H1 (cell line): ENCODE results near the gene PRDX2. TPM values are rescaled to one million over a fixed set of nuclear protein-coding genes. Genes with fewer than 3 reads are reported as not detected.

Source experiments
- CTCF ChIA-PET: fragments of 300-600 bp; sonication (Branson Sonifier 250); formaldehyde crosslinking; loops from one replicate; lab custom pipeline; 2021; ENCODE audit not compliant: partially characterized antibody; lab: Charles Lee
- POLR2A ChIA-PET: fragments of 300-600 bp; sonication (Branson Sonifier 250); formaldehyde crosslinking; loops from one replicate; lab custom pipeline; 2021; ENCODE audit warnings: inconsistent platforms; ENCODE audit not compliant: partially characterized antibody; lab: Charles Lee
- DNase-seq, 2 experiments: peaks; one replicate each; pipeline versions ENCODE4 v3.0.0 to v3.0.0-alpha.2; 2010 to 2022; ENCODE audit warnings: low spot score in 2 of 2, low read depth in 1 of 2, mixed read lengths in 1 of 2
- FAIRE-seq: peaks from 2 replicates; lab custom pipeline; 2011; peaks lifted over from hg19 to GRCh38; lab: Jason Lieb, UNC
- H2AFZ ChIP-seq: 2 replicates; pipeline ENCODE4 v1.8.1; 2012; ENCODE audit warnings: low read length, inconsistent platforms
- H2AK5ac ChIP-seq: 2 replicates; pipeline ENCODE4 v1.6.1; 2013; ENCODE audit warnings: low read depth, low read length
- H2BK120ac ChIP-seq: replicated peaks from 2 replicates; pipeline ENCODE3; 2013; ENCODE audit warnings: low read depth, low read length, inconsistent platforms
- H2BK12ac ChIP-seq: 2 replicates; pipeline ENCODE4 v1.6.1; 2013; ENCODE audit warnings: low read depth, low read length
- H2BK15ac ChIP-seq: 2 replicates; pipeline ENCODE4 v1.6.1; 2013; ENCODE audit warnings: low read length
- H2BK20ac ChIP-seq: 2 replicates; pipeline ENCODE4 v1.6.1; 2013; ENCODE audit warnings: low read length
- H2BK5ac ChIP-seq: 2 replicates; pipeline ENCODE4 v1.6.1; 2013; ENCODE audit warnings: low read depth, low read length
- H3K14ac ChIP-seq: 2 replicates; pipeline ENCODE4 v1.6.1; 2013; ENCODE audit warnings: inconsistent platforms; ENCODE audit not compliant: insufficient read length
- H3K18ac ChIP-seq: 2 replicates; pipeline ENCODE4 v1.6.1; 2013; ENCODE audit warnings: low read length; ENCODE audit errors: extremely low read depth
- H3K23ac ChIP-seq: 2 replicates; pipeline ENCODE4 v1.6.1; 2013; ENCODE audit warnings: inconsistent platforms; ENCODE audit not compliant: insufficient read length
- H3K23me2 ChIP-seq: 2 replicates; pipeline ENCODE4 v1.6.1; 2013; ENCODE audit warnings: low read depth, low read length
- H3K27ac ChIP-seq: 2 replicates; pipeline ENCODE4 v1.6.1; 2011; ENCODE audit warnings: low read depth, low read length, inconsistent platforms
- H3K27me3 ChIP-seq, 4 experiments: replicated peaks in 1 of 4; 1 replicate in 1 of 4; 2 replicates in 3 of 4; pipeline versions ENCODE4 v1.6.1 to v1.8.1; 2011 to 2013; ENCODE audit warnings: low read length in 3 of 4, mild to moderate bottlenecking in 3 of 4, inconsistent platforms in 2 of 4, mixed read lengths in 2 of 4, moderate library complexity in 1 of 4; ENCODE audit not compliant: control insufficient read depth in 3 of 4, insufficient read depth in 3 of 4; ENCODE audit errors: extremely low read depth in 1 of 4
- H3K36me3 ChIP-seq, 4 experiments: 2 replicates each; pipeline versions ENCODE4 v1.6.1 to v1.8.1; 2011 to 2013; ENCODE audit warnings: mild to moderate bottlenecking in 4 of 4, low read length in 3 of 4, moderate library complexity in 2 of 4, control low read depth in 1 of 4, inconsistent platforms in 1 of 4; ENCODE audit not compliant: insufficient read depth in 4 of 4, control insufficient read depth in 2 of 4
- H3K4ac ChIP-seq: replicated peaks from 2 replicates; pipeline ENCODE3; 2013; ENCODE audit warnings: low read length, low read depth, mixed read lengths, inconsistent platforms; ENCODE audit not compliant: insufficient read length
- H3K4me1 ChIP-seq, 4 experiments: replicated peaks in 1 of 4; 1 replicate in 1 of 4; 2 replicates in 3 of 4; pipeline versions ENCODE4 v1.6.1 to v1.8.1; 2011 to 2013; ENCODE audit warnings: low read length in 3 of 4, inconsistent platforms in 2 of 4, mixed read lengths in 1 of 4; ENCODE audit not compliant: insufficient read depth in 4 of 4, control insufficient read depth in 3 of 4
- H3K4me2 ChIP-seq, 2 experiments: 2 replicates each; pipeline versions ENCODE4 v1.6.1 to v1.8.1; 2011 to 2013; ENCODE audit warnings: low read depth in 2 of 2, low read length in 2 of 2, control low read depth in 1 of 2, inconsistent platforms in 1 of 2, mild to moderate bottlenecking in 1 of 2; ENCODE audit not compliant: insufficient read depth in 1 of 2
- H3K4me3 ChIP-seq, 4 experiments: fragments of 200-600, 300-600 bp in 1 of 4; sonication (generic), shearing (Covaris generic), sonication (Bioruptor Twin) in 1 of 4; 2 replicates each; pipeline versions ENCODE4 v1.5.1 to v1.8.1; 2011 to 2016; ENCODE audit warnings: low read length in 4 of 4, low read depth in 3 of 4, control low read depth in 2 of 4, inconsistent platforms in 2 of 4, mild to moderate bottlenecking in 2 of 4, mixed read lengths in 1 of 4, moderate library complexity in 1 of 4; ENCODE audit not compliant: insufficient read depth in 2 of 4; ENCODE audit errors: extremely low read depth in 1 of 4
- H3K56ac ChIP-seq: replicated peaks from 2 replicates; pipeline ENCODE3; 2013; ENCODE audit warnings: low read depth, mild to moderate bottlenecking, mixed read lengths, low read length, inconsistent platforms; ENCODE audit not compliant: insufficient read length
- H3K79me1 ChIP-seq: 2 replicates; pipeline ENCODE4 v1.6.1; 2013; ENCODE audit warnings: low read depth, low read length, control low read depth
- H3K79me2 ChIP-seq, 2 experiments: 2 replicates each; pipeline versions ENCODE4 v1.6.1 to v1.8.1; 2012 to 2013; ENCODE audit warnings: low read length in 2 of 2, mild to moderate bottlenecking in 2 of 2, inconsistent platforms in 1 of 2; ENCODE audit not compliant: insufficient read depth in 2 of 2, control insufficient read depth in 1 of 2
- H3K9ac ChIP-seq, 4 experiments: replicated peaks in 1 of 4; 1 replicate in 1 of 4; 2 replicates in 3 of 4; pipeline versions ENCODE4 v1.6.1 to v1.8.1; 2011 to 2013; ENCODE audit warnings: low read depth in 3 of 4, low read length in 3 of 4, control low read depth in 2 of 4, mild to moderate bottlenecking in 2 of 4, moderate library complexity in 2 of 4, inconsistent platforms in 1 of 4; ENCODE audit errors: extremely low read depth in 1 of 4
- H3K9me3 ChIP-seq, 2 experiments: 2 replicates each; pipeline versions ENCODE4 v1.6.1 to v1.8.1; 2012 to 2013; ENCODE audit warnings: mild to moderate bottlenecking in 2 of 2, moderate library complexity in 2 of 2, control low read depth in 1 of 2, inconsistent platforms in 1 of 2, low read depth in 1 of 2, low read length in 1 of 2, mixed read lengths in 1 of 2; ENCODE audit not compliant: insufficient read depth in 2 of 2
- H4K20me1 ChIP-seq, 2 experiments: replicated peaks in 1 of 2; 2 replicates each; pipeline versions ENCODE3 to v1.8.1; 2011 to 2013; ENCODE audit warnings: inconsistent platforms in 2 of 2, low read length in 2 of 2, mild to moderate bottlenecking in 1 of 2; ENCODE audit not compliant: insufficient read depth in 2 of 2, control insufficient read depth in 1 of 2
- H4K5ac ChIP-seq: 2 replicates; pipeline ENCODE4 v1.6.1; 2013; ENCODE audit warnings: low read length, low read depth, mixed read lengths, inconsistent platforms; ENCODE audit not compliant: insufficient read length
- H4K8ac ChIP-seq: 2 replicates; pipeline ENCODE4 v1.8.0; 2013; ENCODE audit warnings: mild to moderate bottlenecking, moderate library complexity, low read length, inconsistent platforms; ENCODE audit not compliant: insufficient read depth; ENCODE audit errors: extremely low read depth
- H4K91ac ChIP-seq: replicated peaks from 2 replicates; pipeline ENCODE3; 2013; ENCODE audit warnings: low read length, mixed read lengths, inconsistent platforms; ENCODE audit not compliant: insufficient read length
- ATF2 ChIP-seq: IDR thresholded peaks from 2 replicates; pipeline ENCODE4 v1.6.1; 2012; ENCODE audit warnings: low read length, inconsistent platforms
- BRCA1 ChIP-seq: IDR thresholded peaks from 2 replicates; pipeline ENCODE4 v1.6.1; 2012; ENCODE audit warnings: low read depth, low read length, improper control_type of control experiment
- CHD1 ChIP-seq: IDR thresholded peaks from 2 replicates; pipeline ENCODE4 v1.6.1; 2012; ENCODE audit warnings: low read depth, low read length, improper control_type of control experiment
- KDM1A ChIP-seq: fragments of 200-600, 300-600 bp; sonication (generic); IDR thresholded peaks from 2 replicates; pipeline ENCODE4 v1.7.1; 2016; ENCODE audit warnings: mild to moderate bottlenecking, low read length, borderline replicate concordance
- PHF8 ChIP-seq: fragments of 200-600 bp; sonication (generic); conservative IDR thresholded peaks from 2 replicates; pipeline ENCODE4 v1.7.1; 2012; ENCODE audit warnings: low read depth, mild to moderate bottlenecking, inconsistent platforms, low read length, moderate library complexity
- RFX5 ChIP-seq: IDR thresholded peaks from 2 replicates; pipeline ENCODE4 v1.6.1; 2011; ENCODE audit warnings: low read depth, low read length, improper control_type of control experiment, borderline replicate concordance
- RNF2 ChIP-seq: fragments of 200-900, 300-1000 bp; sonication (generic); IDR thresholded peaks from 2 replicates; pipeline ENCODE4 v1.7.1; 2016; ENCODE audit warnings: borderline replicate concordance, low read depth, mild to moderate bottlenecking, antibody characterized with exemption, low read length; ENCODE audit not compliant: poor library complexity, severe bottlenecking; ENCODE audit errors: missing control alignments
- SP2 ChIP-seq: IDR thresholded peaks from 2 replicates; pipeline ENCODE4 v1.6.1; 2012; ENCODE audit warnings: mild to moderate bottlenecking, low read length, inconsistent platforms
- TAF7 ChIP-seq: optimal IDR thresholded peaks from 2 replicates; pipeline ENCODE3; 2011; ENCODE audit warnings: low read depth, mild to moderate bottlenecking, inconsistent platforms, low read length, moderate library complexity, borderline replicate concordance
- TBP ChIP-seq: IDR thresholded peaks from 2 replicates; pipeline ENCODE4 v1.6.1; 2011; ENCODE audit warnings: low read depth, low read length, improper control_type of control experiment
- WGBS, 2 experiments: shearing (Covaris generic) in 1 of 2; methylation state at CpG; one replicate each; pipeline versions ENCODE4 v1.1.6 to v1.1.7; 2013 to 2015; ENCODE audit warnings: low lambda C conversion rate in 2 of 2, mixed read lengths in 2 of 2, inconsistent platforms in 1 of 2, low coverage in 1 of 2, missing lambda C conversion rate in 1 of 2; ENCODE audit not compliant: insufficient replicate concordance in 2 of 2, insufficient coverage in 1 of 2, insufficient read length in 1 of 2; ENCODE audit errors: extremely low coverage in 1 of 2, missing lambda C conversion rate in 1 of 2; 5-methylcytosine and 5-hydroxymethylcytosine counted together
- polyA plus RNA-seq, 7 experiments: library from polyadenylated mRNA; depleted of rRNA in 3 of 7; stranded (reverse) in 5 of 7; unstranded in 2 of 7; fragments of >200 nt in 5 of 7; fragments of 200-250 nt in 2 of 7; gene quantifications; 1 replicate in 5 of 7; 2 replicates in 1 of 7; 4 replicates in 1 of 7; pipeline versions ENCODE4 v1.2.1 to v1.2.3, GENCODE V29; 2011 to 2013; ENCODE audit warnings: missing spikeins in 2 of 7, mixed read lengths in 2 of 7
- total RNA-seq: library from RNA; stranded (reverse); fragmentation: NEBNext Ultra II Directional; extraction: Animal tissue kit (Norgen Biotek cat#: 25700); gene quantifications from 2 replicates; pipeline ENCODE4 v1.2.1, GENCODE V29; 2021
- TF ChIP-seq, protein P1 (sequence below): IDR thresholded peaks from 2 replicates; pipeline ENCODE4 v1.6.1; 2011; ENCODE audit warnings: low read depth, mild to moderate bottlenecking, low read length; ENCODE audit not compliant: insufficient read depth

PRDX2 gene
- total and polyA plus RNA-seq, 2 of the 8 experiments (the other 6 are each of a cell fraction or from before 2014, with no cell fraction given) = 380 to 748 TPM

DNA sequence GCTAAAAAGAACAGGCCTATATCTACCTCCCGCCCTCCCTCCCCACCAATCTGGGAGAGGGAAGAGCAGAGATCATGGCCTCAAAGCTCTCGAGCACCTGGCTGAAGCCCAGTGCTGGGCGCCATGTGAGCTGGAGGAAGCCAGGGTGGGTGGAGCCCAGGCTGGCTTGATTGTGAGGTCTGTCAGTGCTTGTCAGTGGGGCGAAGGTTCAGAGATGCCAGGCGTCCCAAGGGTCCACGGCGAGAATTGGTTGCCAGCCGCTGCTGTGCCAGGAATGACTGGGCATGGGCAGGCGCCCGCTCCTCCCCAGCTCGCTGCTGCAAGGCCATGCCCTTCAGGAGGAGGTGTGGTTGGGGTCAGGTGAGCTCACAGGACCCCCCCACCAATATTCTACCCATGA is 38.5 kb downstream of the PRDX2 start:
- Histone ChIP-seq H3K4me3 (no peak overlapping the region), H3K23ac (no peak overlapping the region), H2BK20ac (no peak overlapping the region), H3K27ac (no peak overlapping the region), H3K56ac (no peak overlapping the region), H3K79me1 (no peaks in the 10 kb centered on the region), H3K79me2 (no peaks in the 10 kb centered on the region), H2BK5ac (no peak overlapping the region), H3K14ac (no peak overlapping the region), H4K91ac (no peak overlapping the region), H3K23me2 (no peaks in the 10 kb centered on the region), H3K4me2 (no peak overlapping the region), H4K5ac (no peak overlapping the region), H3K36me3 (peaks cover 7 to 38% (median 24%) of the 10 kb centered on the region in 4 experiments), H3K27me3 (no peaks in the 10 kb centered on the region; a peak in 1 of 7 replicates), H3K4me1 (peaks cover 0 to 2% (median 1%) of the 10 kb centered on the region in 4 experiments; a peak in 2 of 7 replicates), H3K9ac (no peak overlapping the region), H2BK12ac (no peak overlapping the region), H2AK5ac (no peak overlapping the region), H2BK15ac (no peak overlapping the region), H3K18ac (no peak overlapping the region), H4K8ac (no peak overlapping the region), H3K4ac (no peak overlapping the region), H2AFZ (no peak overlapping the region), H4K20me1 (peaks cover 1 to 2% of the 10 kb centered on the region in 2 experiments), H3K9me3 (no peaks in the 10 kb centered on the region), H2BK120ac (no peak overlapping the region)
- POLR2A ChIA-PET = interaction anchor here (0.8 to 9.2 kb wide), 11 partner anchors 10 to 64 kb away, joined by 3 to 70 read pairs (median 5); partner anchors contain the start of genes BEST2, GET3 and HOOK2
- no peak for DNase-seq
- FAIRE-seq = no peak
- 95% methylated on average over 10 of the region's 11 CpGs; no CpG with 5 or more reads in 1 of the 2 experiments for WGBS, 2 experiments
- CTCF ChIA-PET = interaction anchor here (1.0 to 17.5 kb wide), 6 partner anchors 11 to 79 kb away, joined by 3 to 288 read pairs (median 68); partner anchors contain the start of genes BEST2, HOOK2, JUNB and PRDX2
- TF ChIP-seq TAF7 (no peak), SP2 (no peak), RFX5 (no peak), CHD1 (no peak), RNF2 (no peak), KDM1A (no peak), ATF2 (no peak), TBP (no peak), PHF8 (no peak), BRCA1 (no peak)
- TF ChIP-seq, protein P1, sequence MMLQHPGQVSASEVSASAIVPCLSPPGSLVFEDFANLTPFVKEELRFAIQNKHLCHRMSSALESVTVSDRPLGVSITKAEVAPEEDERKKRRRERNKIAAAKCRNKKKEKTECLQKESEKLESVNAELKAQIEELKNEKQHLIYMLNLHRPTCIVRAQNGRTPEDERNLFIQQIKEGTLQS = no peak
